Measurements from ENCODE around the gene PRPF4.
"Not testable (repeated sequence)": the region's sequence is repeated elsewhere in the genome, so short reads cannot be mapped to it uniquely, and the experiment has no call there.

PRPF4 gene

DNA sequence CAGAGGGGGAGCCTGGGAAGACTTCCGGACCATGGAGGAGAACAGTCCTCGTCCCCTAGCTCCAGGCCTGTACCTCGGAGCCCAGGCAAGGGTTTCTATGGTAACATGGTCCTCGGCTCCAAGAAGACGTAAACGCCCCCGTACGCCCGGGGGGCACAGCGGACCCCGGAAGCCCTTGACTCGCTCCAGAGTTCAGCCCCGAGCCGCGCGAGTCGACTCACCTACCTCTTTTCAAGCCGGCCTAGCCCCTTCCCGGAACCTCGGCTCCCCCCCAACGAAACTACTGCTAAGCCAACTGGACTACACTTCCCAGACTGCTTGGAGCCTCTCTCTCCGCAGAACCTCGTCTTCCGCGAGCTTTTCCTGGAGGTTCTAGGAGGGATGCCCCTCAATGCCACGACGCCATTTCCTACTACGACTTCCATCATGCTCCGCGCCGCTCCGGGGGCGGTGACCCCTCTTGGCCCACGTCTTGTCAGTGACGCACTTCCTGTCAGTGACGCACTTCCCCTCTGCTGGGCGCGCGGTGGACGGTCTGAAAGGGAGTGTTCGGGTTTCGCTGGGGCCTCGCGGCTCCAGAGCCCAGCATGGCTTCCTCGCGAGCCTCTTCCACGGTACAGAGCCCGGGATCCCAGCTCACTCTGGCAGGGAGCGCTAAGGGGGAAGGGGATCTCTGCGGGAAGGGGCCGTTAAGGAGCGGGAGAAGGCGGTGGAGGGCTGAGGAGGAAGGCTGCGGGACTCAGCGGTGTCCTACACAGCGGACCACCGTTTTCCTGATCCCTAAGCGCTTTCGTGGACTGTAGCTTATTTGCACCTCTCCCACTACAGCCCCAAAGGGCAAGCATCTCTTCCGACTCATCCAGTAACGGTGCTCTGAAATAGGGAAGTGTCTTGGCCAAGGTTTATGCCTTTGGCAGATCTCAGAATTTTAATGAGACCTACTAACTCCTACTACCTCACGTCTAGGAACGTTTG is at the start of gene PRPF4, which contains the start of gene CDC26:
PRPF4 (plus strand) TSS at position 502 of the 975 bp plus-strand sequence; CDS start at position 588, 86 bp downstream.
CDC26 (minus strand) TSS at position 416 of the 975 bp plus-strand sequence. CDS start 3,065 bp downstream, outside the sequence.
- CTCF ChIA-PET, result interaction anchor here (0.6 to 5.8 kb wide), 44 partner anchors 11 to 406 kb away, joined by 3 to 96 read pairs (median 5); partner anchors contain the start of genes ALAD, BSPRY, C9orf43 and FKBP15
- DNase-seq (ENCODE audit: extremely low spot score), result peak; percentile 97
- POLR2A ChIA-PET, result interaction anchor here (0.7 to 1.4 kb wide), 5 partner anchors 54 to 248 kb away, joined by 3 read pairs; partner anchors contain the start of genes C9orf43, FKBP15, POLE3 and SLC31A1

DNA sequence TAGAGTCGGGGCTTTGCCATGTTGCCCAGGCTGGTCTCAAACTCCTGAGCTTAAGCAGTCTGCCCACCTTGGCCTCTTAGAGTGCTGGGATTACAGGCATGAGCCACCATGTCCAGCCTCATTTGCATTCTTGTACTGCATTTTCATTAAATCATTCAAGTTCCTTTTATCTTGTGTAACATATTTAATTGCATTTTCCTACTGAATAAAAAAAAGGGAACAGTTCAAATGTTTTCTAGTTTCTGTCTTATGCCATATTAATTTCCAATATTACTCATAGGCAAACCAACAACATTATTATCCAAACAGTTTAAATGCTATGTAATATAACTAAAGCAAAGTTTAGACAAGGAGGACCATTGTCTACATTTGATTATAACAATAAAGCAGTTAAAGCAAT is 48.0 kb upstream of the PRPF4 start:
- TF ChIP-seq, protein P1, sequence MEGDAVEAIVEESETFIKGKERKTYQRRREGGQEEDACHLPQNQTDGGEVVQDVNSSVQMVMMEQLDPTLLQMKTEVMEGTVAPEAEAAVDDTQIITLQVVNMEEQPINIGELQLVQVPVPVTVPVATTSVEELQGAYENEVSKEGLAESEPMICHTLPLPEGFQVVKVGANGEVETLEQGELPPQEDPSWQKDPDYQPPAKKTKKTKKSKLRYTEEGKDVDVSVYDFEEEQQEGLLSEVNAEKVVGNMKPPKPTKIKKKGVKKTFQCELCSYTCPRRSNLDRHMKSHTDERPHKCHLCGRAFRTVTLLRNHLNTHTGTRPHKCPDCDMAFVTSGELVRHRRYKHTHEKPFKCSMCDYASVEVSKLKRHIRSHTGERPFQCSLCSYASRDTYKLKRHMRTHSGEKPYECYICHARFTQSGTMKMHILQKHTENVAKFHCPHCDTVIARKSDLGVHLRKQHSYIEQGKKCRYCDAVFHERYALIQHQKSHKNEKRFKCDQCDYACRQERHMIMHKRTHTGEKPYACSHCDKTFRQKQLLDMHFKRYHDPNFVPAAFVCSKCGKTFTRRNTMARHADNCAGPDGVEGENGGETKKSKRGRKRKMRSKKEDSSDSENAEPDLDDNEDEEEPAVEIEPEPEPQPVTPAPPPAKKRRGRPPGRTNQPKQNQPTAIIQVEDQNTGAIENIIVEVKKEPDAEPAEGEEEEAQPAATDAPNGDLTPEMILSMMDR (IDR thresholded peaks at IDR 0.05; ENCODE audit: control extremely low read depth, extremely low read depth, low read depth, missing control alignments), result no peak
- CTCF ChIA-PET, result interaction anchor here (1.2 to 1.5 kb wide), 2 partner anchors 14 to 47 kb away, joined by 4 to 5 read pairs; partner anchors contain the start of gene CDC26
- POLR2A ChIA-PET, result no interaction called here
- DNase-seq (ENCODE audit: extremely low spot score), result no peak

More for the DNA sequence above, at the start of gene PRPF4, which contains the start of gene CDC26:
- TF ChIP-seq, protein P1 (IDR thresholded peaks at IDR 0.05; ENCODE audit: control extremely low read depth, extremely low read depth, low read depth, missing control alignments), result no peak

DNA sequence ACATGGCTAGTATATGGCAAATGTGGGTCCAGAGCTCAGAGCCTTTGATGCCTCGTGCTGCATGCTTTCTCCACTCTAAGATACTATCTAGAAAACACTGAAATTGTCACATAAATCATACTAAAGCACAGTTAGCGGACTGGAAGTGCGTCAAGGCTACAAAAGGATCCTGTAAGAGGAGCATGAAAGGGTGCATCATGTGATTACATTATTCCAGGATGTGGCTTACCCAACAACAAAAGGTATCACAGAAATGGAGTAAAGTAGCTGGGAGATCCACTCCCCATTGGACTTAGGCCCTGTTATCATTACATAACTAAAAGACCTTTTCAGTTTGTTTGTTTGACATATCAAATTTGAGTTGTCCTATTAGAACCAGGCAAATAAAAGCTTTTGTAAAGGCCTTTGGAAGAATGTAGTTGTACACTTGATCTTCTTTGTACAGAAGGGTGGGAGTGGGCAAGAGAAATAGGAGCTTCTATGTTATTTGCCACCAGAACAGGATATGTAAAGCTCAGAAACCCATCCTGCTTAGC is 47.3 kb upstream of the PRPF4 start:
- TF ChIP-seq, protein P1 (IDR thresholded peaks at IDR 0.05; ENCODE audit: control extremely low read depth, extremely low read depth, low read depth, missing control alignments), result no peak
- no peak for DNase-seq (ENCODE audit: extremely low spot score)
- ChIA-PET CTCF (interaction anchor here (1.2 to 1.5 kb wide), 2 partner anchors 13 to 46 kb away, joined by 4 to 5 read pairs; partner anchors contain the start of gene CDC26), POLR2A (no interaction called here)

DNA sequence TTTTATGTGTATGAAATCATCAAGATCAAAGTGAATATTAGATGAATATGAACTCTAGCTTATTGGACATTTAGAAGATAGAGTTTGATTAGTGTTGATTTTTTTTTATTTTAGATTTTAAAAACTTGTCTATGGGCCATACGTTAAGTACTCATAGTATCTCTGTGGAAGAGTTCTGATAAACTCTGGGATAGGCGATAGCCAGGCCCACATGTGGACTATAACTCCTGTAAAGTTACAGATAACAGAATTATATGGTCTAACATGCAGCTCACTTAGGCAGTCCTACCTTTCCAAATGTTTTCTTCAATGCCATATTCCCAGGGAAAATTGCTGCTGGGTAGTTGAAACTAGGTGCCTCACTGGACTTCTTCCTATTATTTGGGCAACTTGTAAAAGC is 43.8 kb upstream of the PRPF4 start:
- no peak for DNase-seq (ENCODE audit: extremely low spot score)
- CTCF ChIA-PET, result interaction anchor here (1.0 to 2.3 kb wide), 4 partner anchors 9 to 43 kb away, joined by 3 to 10 read pairs (median 5); partner anchors contain the start of genes CDC26 and PRPF4
- TF ChIP-seq, protein P1 (IDR thresholded peaks at IDR 0.05; ENCODE audit: control extremely low read depth, extremely low read depth, low read depth, missing control alignments), result no peak
- POLR2A ChIA-PET, result interaction anchor here (1.2 kb wide), 1 partner anchor 10 kb away, joined by 3 read pairs; the partner anchor contains the start of genes FKBP15 and SLC31A1

DNA sequence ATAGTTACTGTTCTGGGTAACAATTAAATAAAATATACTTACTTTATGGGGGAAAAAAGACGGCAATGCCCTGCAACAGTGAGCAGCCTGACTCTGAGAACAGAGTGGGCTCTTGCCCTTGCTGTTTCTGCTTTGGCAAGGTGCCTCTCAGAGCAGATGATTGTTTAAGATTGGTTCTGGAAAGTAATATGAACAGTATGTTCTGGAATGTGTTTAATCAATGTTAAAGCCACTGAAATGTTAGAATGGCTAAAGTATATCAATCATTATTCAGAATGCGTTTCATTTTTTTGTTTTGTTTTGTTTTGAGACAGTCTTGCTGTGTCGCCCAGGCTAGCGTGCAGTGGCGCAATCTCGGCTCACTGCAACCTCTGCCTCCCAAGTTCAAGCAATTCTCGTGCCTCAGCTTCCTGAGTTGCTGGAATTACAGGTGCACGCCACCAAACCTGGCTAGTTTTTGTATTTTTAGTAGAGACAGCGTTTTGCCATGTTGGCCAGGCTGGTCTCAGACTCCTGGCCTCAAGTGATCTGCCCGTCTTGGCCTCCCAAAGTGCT is 39.7 kb upstream of the PRPF4 start:
- CTCF ChIA-PET; DNase-seq (ENCODE audit: extremely low spot score); POLR2A ChIA-PET: not testable (repeated sequence)

DNA sequence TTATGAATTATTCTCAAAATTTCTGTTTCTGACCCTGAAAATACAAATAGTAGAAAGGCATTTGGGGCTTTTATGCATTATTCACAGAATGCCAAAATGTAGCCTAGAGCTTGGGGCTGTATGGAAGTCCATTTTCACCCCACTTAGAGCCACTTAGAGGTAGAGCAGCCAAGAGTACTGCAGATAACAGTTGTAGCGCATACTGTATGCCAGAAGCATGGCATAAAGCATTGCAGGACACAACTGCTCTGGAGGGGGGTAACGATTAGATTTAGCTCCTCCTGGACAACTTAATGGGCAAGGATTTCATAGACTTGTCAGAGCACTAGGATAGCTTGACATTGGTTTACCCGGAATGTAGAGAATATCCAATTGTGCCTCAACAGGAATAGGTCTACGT is 38.4 kb upstream of the PRPF4 start:
- CTCF ChIA-PET, result interaction anchor here (1.4 kb wide), 1 partner anchor 9 kb away, joined by 5 read pairs; no protein-coding TSS in a partner anchor
- TF ChIP-seq, protein P1 (IDR thresholded peaks at IDR 0.05; ENCODE audit: control extremely low read depth, extremely low read depth, low read depth, missing control alignments), result no peak
- DNase-seq (ENCODE audit: extremely low spot score), result no peak
- POLR2A ChIA-PET, result no interaction called here
